Kidney (tissue), 14 donors: ENCODE results near the gene COL16A1. TPM values are rescaled to one million over a fixed set of nuclear protein-coding genes. Genes with fewer than 3 reads are reported as not detected.

Source experiments
- DNase-seq, 5 donors: peaks; one replicate each; pipeline ENCODE4 v3.0.0-alpha.2; 2013 to 2020
- FAIRE-seq: peaks from 2 replicates; lab custom pipeline; 2012; peaks lifted over from hg19 to GRCh38; lab: Jason Lieb, UNC
- H3K27ac ChIP-seq, 2 donors: one replicate each; pipeline ENCODE4 v1.7.0; 2013; ENCODE audit warnings: low read depth in 2 of 2, low read length in 2 of 2, inconsistent platforms in 1 of 2
- H3K27me3 ChIP-seq: one replicate; pipeline ENCODE4 v1.7.1; 2013; ENCODE audit warnings: low read length, inconsistent platforms; ENCODE audit not compliant: control insufficient read depth, insufficient read depth
- H3K36me3 ChIP-seq, 3 donors: one replicate each; pipeline versions ENCODE4 v1.7.0 to v1.7.1; 2013; ENCODE audit warnings: low read length in 3 of 3, control low read depth in 1 of 3, inconsistent platforms in 1 of 3; ENCODE audit not compliant: insufficient read depth in 3 of 3, control insufficient read depth in 2 of 3
- H3K4me1 ChIP-seq, 3 donors: one replicate each; pipeline versions ENCODE4 v1.7.0 to v1.7.1; 2013; ENCODE audit warnings: low read length in 3 of 3, inconsistent platforms in 1 of 3, low read depth in 1 of 3; ENCODE audit not compliant: control insufficient read depth in 2 of 3, insufficient read depth in 2 of 3
- H3K4me3 ChIP-seq, 3 donors: one replicate each; pipeline versions ENCODE4 v1.7.0 to v1.8.1; 2013; ENCODE audit warnings: low read length in 3 of 3, control low read depth in 1 of 3, inconsistent platforms in 1 of 3
- H3K9ac ChIP-seq, 3 donors: one replicate each; pipeline versions ENCODE4 v1.7.0 to v1.7.1; 2013; ENCODE audit warnings: low read length in 3 of 3, control low read depth in 1 of 3, inconsistent platforms in 1 of 3
- H3K9me3 ChIP-seq, 3 donors: one replicate each; pipeline versions ENCODE4 v1.7.0 to v1.7.1; 2013; ENCODE audit warnings: low read length in 3 of 3, control low read depth in 1 of 3, inconsistent platforms in 1 of 3; ENCODE audit not compliant: control insufficient read depth in 2 of 3, insufficient read depth in 1 of 3
- intact Hi-C: fragments of 100-400 bp; cut with DNase I; formaldehyde crosslinking; loops from one replicate; pipeline ENCODE4 v1.11.1; 2022
- polyA plus RNA-seq: library from polyadenylated mRNA; stranded (reverse); fragments of 350-450 nt; fragmentation: Illumina TruSeq; extraction: RNeasy Lipid Tissue Mini Kit (QIAGEN cat#74804); gene quantifications from one replicate; pipeline ENCODE4 v1.2.3, GENCODE V29; 2014; ENCODE audit warnings: low read depth, low replicate concordance; ENCODE audit not compliant: insufficient read depth
- total RNA-seq: library from RNA; stranded (reverse); fragmentation: NEBNext Ultra II Directional; extraction: Animal tissue kit (Norgen Biotek cat#: 25700); gene quantifications from one replicate; pipeline ENCODE4 v1.2.1, GENCODE V29; 2021
- TF ChIP-seq, protein P1 (sequence below): IDR thresholded peaks from 3 replicates; pipeline ENCODE4 v1.5.1; 2012; ENCODE audit warnings: mild to moderate bottlenecking, moderate library complexity, borderline replicate concordance; ENCODE audit not compliant: insufficient read depth; ENCODE audit errors: extremely low read depth
- donor health status: control.
- donor health status: control.
- donor health status: control.
- donor health status: control.
- donor health status: control.
- donor health status: DM: yes; HTN: yes; CAD: no.
- donor health status: Normal renal cell carcinoma (clear cell type).

Gene COL16A1
- total and polyA plus RNA-seq, 2 donors from 2014 or later, result 9.2 to 29.0 TPM

DNA sequence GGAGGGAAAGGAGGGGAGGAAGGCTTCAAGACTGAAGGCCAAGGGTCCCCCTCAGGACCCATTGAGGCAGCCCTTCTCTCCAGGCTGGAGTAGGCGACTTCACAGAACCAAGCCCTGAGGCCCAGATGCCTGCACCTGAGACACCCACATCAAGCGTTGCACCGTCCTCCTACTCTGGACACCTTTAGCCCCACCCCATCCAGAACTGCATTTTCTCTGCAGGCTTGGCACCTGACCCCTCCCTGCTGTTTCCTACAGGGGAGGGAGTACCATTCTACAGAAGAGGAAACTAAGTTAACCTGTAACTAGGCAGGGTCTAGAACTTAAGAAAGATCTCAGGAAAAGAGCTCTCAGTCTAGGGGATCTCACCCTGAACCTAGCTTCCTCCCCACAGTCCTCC is 71.2 kb downstream of the COL16A1 start:
- TF ChIP-seq, protein P1, sequence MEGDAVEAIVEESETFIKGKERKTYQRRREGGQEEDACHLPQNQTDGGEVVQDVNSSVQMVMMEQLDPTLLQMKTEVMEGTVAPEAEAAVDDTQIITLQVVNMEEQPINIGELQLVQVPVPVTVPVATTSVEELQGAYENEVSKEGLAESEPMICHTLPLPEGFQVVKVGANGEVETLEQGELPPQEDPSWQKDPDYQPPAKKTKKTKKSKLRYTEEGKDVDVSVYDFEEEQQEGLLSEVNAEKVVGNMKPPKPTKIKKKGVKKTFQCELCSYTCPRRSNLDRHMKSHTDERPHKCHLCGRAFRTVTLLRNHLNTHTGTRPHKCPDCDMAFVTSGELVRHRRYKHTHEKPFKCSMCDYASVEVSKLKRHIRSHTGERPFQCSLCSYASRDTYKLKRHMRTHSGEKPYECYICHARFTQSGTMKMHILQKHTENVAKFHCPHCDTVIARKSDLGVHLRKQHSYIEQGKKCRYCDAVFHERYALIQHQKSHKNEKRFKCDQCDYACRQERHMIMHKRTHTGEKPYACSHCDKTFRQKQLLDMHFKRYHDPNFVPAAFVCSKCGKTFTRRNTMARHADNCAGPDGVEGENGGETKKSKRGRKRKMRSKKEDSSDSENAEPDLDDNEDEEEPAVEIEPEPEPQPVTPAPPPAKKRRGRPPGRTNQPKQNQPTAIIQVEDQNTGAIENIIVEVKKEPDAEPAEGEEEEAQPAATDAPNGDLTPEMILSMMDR, result no peak
- Histone ChIP-seq H3K9me3 (no peaks in the 10 kb centered on the region), H3K4me3 (no peak overlapping the region), H3K27ac (no peak overlapping the region), H3K36me3 (peaks cover 0 to 56% (median 36%) of the 10 kb centered on the region in 3 donors), H3K27me3 (no peaks in the 10 kb centered on the region), H3K4me1 (peaks cover 0 to 7% (median 2%) of the 10 kb centered on the region in 3 donors), H3K9ac (no peak overlapping the region)
- intact Hi-C loops, result no loop called here
- DNase-seq, result no peak
- FAIRE-seq, result no peak

DNA sequence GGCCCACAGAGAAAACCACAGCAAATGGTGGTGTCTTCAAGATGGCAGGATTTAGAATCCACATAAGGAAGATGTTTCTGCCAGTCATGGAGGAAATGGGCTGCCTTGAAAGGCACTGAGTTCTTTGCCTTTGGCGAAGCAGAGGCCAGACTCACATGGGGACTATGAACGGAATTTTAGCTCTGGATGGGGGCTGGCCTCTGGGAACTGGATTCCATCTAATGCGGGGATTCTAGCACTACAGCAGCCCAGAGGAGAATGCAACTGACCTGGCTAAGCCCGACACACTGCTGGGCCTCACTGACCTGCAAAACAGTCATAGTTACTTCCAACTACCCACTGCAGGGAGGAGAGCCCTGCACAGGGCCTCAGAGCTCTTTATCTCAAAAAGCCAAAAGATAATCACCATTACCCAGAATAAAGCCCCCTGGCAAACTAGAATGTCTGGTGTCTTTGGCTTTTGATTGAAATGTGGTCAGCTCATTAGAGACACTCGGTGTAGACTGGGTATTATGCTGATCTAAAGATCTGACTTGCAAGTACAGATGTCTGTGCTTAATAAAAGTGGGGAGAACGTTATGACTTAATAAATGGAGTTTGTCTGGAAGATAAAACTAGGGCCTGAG is 74.8 kb downstream of the COL16A1 start:
- TF ChIP-seq, protein P1, result no peak
- Histone ChIP-seq H3K27ac (no peak overlapping the region), H3K27me3 (no peaks in the 10 kb centered on the region), H3K4me3 (no peak overlapping the region), H3K36me3 (peaks cover 0 to 51% (median 31%) of the 10 kb centered on the region in 3 donors), H3K4me1 (peaks cover 0 to 15% (median 0%) of the 10 kb centered on the region in 3 donors), H3K9ac (no peak overlapping the region), H3K9me3 (no peaks in the 10 kb centered on the region)
- FAIRE-seq (no peak), DNase-seq (no peak)
- intact Hi-C loops, result no loop called here

DNA sequence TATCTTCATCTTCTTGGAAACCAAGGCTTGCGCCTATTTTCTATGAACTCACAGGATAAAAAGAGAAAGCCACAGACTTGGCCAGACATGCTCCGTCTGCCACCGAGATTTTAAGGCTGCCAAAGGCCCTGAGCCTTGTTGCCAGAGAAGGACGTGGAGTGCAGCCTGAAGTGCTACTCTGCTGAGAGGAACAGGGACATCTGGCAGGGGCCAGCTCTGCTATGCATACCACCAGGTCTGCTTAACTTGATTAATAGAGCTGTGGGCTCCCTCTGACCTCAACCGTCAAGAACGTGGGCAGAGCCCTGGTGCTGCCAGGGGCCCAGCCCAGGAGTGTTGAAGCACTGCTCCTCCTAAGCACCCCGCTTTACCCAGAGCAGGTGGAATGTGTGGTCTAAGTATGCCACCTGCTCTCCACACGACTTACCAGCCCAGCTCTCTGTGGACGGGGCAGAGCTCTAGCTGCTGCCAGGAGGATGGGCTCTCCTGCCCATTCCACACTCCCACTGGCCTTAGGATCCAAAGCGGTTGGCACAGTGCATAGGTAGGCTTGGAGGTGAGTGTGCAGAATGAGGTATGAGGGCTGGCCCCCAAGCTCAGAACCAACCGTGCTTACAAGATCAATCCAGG is 75.8 kb downstream of the COL16A1 start:
- no peaks in the 10 kb centered on the region for H3K27me3 ChIP-seq
- no peak overlapping the region for H3K9ac ChIP-seq
- intact Hi-C loops, result no loop called here
- H3K4me1 ChIP-seq, result peaks cover 0 to 15% (median 0%) of the 10 kb centered on the region in 3 donors
- TF ChIP-seq, protein P1, result no peak
- DNase-seq (peak in 1 of 5 donors; percentile 46), FAIRE-seq (no peak)
- H3K36me3 ChIP-seq, result peaks cover 0 to 51% (median 30%) of the 10 kb centered on the region in 3 donors
- H3K9me3 ChIP-seq, result no peaks in the 10 kb centered on the region
- H3K4me3 ChIP-seq, result no peak overlapping the region
- peak overlapping the region; percentile 52 to 58 for H3K27ac ChIP-seq
